ENCODE measurements around the gene SMIM1.

Gene SMIM1

DNA sequence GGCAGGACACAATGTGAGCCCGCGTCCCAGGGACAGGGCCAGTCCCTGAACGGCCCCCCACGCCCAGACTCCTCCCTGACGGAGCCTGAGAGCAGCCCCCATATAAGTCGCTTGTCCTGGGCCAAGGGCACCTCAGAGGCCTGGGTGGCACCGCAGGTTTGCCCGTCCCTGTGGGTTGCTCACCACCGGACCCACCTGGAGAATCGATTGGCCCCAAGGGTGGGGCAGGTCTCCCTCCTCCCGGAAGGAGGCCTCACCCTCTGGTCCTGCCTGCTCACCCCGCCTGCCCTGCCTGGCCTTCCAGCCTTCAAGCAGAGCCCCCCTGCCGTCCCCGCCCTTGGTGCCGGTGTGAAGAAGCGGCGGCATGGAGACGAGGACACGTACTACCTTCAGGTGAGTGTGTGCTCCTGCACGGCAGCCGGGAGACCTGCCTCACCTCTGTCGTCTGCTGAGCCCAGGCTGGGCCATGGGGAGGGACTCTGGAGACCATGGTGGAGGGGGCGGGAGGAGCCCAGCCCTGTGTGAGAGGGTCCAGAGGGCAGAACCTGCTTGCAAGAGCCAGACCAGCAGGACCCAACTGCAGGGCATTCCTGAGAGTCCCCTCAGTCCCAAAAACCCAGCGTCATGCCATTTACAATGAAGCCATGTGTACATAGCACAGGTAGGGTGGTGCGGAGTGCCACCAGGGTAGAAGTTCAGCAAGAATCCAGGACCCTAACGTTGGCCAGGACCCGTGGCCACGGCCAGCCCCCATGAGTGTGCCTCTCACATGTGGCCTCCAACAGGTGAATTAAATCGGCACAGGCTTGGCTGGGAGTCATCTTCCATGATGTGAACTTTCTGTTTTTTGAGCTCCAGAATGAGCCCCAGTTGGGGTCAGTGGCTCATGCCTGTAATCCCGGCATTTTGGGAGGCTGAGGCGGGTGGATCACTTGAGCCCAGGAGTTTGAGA, 44.4 kb upstream of the SMIM1 start:
- ChIA-PET CTCF (interaction anchor here (1.2 to 1.7 kb wide), 4 partner anchors 17 to 163 kb away, joined by 3 to 5 read pairs (median 4); no protein-coding TSS in a partner anchor), POLR2A (no interaction called here)
- TF ChIP-seq, protein P1, sequence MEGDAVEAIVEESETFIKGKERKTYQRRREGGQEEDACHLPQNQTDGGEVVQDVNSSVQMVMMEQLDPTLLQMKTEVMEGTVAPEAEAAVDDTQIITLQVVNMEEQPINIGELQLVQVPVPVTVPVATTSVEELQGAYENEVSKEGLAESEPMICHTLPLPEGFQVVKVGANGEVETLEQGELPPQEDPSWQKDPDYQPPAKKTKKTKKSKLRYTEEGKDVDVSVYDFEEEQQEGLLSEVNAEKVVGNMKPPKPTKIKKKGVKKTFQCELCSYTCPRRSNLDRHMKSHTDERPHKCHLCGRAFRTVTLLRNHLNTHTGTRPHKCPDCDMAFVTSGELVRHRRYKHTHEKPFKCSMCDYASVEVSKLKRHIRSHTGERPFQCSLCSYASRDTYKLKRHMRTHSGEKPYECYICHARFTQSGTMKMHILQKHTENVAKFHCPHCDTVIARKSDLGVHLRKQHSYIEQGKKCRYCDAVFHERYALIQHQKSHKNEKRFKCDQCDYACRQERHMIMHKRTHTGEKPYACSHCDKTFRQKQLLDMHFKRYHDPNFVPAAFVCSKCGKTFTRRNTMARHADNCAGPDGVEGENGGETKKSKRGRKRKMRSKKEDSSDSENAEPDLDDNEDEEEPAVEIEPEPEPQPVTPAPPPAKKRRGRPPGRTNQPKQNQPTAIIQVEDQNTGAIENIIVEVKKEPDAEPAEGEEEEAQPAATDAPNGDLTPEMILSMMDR (IDR thresholded peaks at IDR 0.05; ENCODE audit: control extremely low read depth, extremely low read depth, low read depth, missing control alignments), result no peak
- DNase-seq (ENCODE audit: extremely low spot score), result no peak

DNA sequence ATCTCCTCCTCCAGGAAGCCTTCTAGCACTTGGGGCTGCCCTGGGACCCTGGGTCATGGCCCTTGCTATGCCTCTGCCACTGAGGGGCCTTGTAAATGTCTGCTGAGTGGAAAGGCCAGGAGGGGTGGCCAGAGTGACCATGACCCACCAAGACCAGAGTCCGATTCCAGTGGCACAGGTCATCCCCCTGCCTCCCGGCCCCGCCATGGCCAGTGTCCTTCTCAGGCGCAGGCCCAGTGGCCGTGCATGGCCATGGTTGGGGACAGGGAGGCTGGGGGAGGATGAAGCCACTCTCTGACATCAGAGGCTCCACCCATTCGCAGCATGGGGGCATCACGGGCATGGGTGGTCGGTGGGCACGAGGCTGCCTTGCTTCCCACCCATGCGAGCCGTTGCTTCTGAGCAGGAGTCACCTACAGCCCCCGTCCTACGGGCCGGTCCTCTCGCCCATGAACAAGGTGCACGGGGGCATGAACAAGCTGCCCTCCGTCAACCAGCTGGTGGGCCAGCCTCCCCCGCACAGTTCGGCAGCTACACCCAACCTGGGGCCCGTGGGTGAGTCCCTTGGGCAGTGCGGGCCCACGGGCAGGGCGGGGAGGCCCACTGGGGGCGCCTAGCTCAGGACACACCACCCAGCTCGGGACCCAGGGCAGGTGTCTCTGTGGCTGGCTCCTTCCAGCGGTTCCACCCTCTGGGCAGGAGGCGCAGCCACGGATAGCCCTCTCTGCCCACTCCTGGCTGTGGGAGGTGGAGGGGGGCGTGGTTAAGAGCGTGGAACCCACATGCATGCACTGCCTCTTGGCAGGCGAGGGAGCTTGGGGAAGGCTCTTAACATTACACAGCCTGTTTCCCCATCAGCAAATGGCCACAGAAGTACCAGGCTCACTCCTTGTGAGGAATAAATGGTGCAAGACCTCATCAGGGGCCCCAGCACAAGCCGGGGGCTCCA, 42.7 kb upstream of the SMIM1 start:
- CTCF ChIA-PET, result no interaction called here
- POLR2A ChIA-PET, result interaction anchor here (0.6 kb wide), 1 partner anchor 104 kb away, joined by 3 read pairs; no protein-coding TSS in a partner anchor
- no peak for DNase-seq (ENCODE audit: extremely low spot score)
- TF ChIP-seq, protein P1 (IDR thresholded peaks at IDR 0.05; ENCODE audit: control extremely low read depth, extremely low read depth, low read depth, missing control alignments), result no peak

DNA sequence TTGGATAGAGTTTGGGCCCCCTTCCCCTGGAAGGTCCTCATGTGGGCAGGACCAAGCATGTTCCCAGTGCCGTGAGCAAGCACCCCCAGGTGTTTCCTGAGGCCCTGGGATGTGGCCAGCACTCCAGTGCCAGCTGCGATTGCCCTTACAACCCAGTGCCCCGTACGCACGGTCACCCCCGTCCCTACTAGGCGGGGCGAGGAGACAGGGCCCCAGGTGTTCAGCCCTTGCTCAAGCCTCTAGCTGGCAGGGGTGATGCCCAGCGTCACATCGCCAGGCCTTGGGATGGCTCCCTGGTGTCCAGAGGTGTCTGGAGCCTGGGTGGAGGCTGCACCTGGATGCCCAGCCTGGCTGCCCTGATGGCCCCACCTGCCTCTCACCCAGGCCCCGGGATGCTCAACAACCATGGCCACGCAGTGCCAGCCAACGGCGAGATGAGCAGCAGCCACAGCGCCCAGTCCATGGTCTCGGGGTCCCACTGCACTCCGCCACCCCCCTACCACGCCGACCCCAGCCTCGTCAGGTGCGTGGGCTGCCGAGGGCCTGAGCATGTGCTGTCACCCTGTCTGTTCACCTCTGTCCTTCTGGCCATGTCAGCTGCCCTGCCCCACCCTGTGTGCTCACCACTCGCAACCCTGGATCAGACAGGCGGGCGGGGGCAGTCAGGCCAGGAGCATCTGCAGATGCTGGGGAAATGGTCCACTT, 41.9 kb upstream of the SMIM1 start:
- CTCF ChIA-PET, result no interaction called here
- POLR2A ChIA-PET, result no interaction called here
- TF ChIP-seq, protein P1 (IDR thresholded peaks at IDR 0.05; ENCODE audit: control extremely low read depth, extremely low read depth, low read depth, missing control alignments), result no peak
- no peak for DNase-seq (ENCODE audit: extremely low spot score)

DNA sequence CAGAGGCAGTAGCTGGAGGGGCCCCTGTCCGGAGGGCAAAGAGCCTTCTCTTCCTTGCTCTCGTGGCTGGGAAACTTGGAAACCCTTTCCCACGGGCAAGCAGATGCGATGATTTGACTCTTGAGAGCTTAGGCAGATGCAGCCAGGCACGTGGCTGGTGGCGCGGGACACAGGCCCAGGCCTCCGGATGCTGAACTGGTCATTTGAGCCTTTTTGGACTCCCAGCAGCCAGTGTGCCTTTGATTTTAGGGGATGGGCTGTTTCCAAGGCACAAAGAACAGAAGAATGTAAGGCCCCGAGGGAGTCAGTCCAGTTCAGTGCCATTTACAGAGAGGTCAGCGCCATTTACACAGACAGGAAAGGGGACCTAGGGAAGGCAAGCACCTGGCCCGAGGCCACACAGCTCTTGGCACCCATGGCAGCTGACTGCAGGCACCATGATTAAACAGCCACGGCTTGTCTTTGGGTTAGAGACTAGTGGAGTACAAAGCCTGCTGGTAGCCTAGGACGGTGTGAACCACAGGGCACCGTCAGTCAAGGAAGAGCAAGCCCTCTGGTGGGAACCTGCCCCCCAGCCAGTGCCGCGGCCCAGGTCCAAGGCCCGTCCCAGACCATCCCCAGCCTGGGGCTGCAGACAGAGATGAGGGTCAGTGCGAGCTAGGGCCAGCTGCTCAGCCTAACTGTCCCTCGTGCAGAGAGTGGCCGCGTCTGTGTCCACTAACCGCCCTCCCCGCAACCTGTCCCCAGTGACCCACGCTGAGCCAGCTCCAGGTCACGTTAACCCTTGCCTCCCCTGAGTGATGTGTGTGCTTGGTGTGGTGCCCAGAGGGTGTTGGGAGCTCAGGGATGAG, 40.7 kb upstream of the SMIM1 start:
- TF ChIP-seq, protein P1 (IDR thresholded peaks at IDR 0.05; ENCODE audit: control extremely low read depth, extremely low read depth, low read depth, missing control alignments), result no peak
- DNase-seq (ENCODE audit: extremely low spot score), result no peak
- ChIA-PET CTCF (interaction anchor here (3.2 kb wide), 1 partner anchor 7 kb away, joined by 17 read pairs; no protein-coding TSS in a partner anchor), POLR2A (interaction anchor here (0.6 kb wide), 1 partner anchor 70 kb away, joined by 3 read pairs; no protein-coding TSS in a partner anchor)

DNA sequence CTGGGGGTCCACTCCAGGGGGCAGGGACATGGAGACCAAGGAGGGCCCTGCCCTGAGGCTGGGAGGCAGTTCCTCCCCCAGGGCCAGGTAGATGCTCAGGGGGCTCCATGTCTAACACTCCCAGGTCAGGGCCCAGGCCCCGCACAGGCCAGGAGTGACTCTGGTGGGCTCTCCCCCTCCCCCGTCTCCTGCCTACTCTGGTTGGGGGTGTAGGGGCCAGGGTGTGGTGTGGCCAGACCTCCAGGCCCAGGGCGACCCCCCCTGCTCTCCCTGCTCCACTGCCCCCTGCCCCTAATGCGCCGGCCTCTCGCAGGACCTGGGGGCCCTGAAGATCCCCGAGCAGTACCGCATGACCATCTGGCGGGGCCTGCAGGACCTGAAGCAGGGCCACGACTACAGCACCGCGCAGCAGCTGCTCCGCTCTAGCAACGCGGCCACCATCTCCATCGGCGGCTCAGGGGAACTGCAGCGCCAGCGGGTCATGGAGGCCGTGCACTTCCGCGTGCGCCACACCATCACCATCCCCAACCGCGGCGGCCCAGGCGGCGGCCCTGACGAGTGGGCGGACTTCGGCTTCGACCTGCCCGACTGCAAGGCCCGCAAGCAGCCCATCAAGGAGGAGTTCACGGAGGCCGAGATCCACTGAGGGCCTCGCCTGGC, 40.0 kb upstream of the SMIM1 start:
- ChIA-PET POLR2A (interaction anchor here (0.6 kb wide), 1 partner anchor 71 kb away, joined by 3 read pairs; no protein-coding TSS in a partner anchor), CTCF (interaction anchor here (3.2 kb wide), 1 partner anchor 8 kb away, joined by 17 read pairs; no protein-coding TSS in a partner anchor)
- TF ChIP-seq, protein P1 (IDR thresholded peaks at IDR 0.05; ENCODE audit: control extremely low read depth, extremely low read depth, low read depth, missing control alignments), result no peak
- no peak for DNase-seq (ENCODE audit: extremely low spot score)

Measured in GM10248 (cell line).